ACHN (cell line): Measurements from ENCODE around the gene MAN2A1.

Experiments
- DNase-seq: peaks from one replicate; pipeline ENCODE4 v3.0.0-alpha.2; 2015
- in situ Hi-C: cut with HindIII; loops from 2 replicates; pipeline ENCODE4 v1.10.0; 2017; ENCODE audit warnings: low sequenced_read_pairs, low pct_ligation_motif_present, low pct_unique_long_range_greater_than_20kb

MAN2A1 gene

GRCh38 chr5:109701792-109702191 is 12.1 kb downstream of the MAN2A1 start:
- in situ Hi-C loops, result no loop called here
- no peak for DNase-seq

GRCh38 chr5:109703166-109703565 is 13.4 kb downstream of the MAN2A1 start:
- in situ Hi-C loops, result no loop called here
- no peak for DNase-seq

GRCh38 chr5:109703829-109704228 is 14.1 kb downstream of the MAN2A1 start:
- in situ Hi-C loops, result no loop called here
- no peak for DNase-seq

- no peak for DNase-seq
- in situ Hi-C loops, result no loop called here
Measured at GRCh38 chr5:109704282-109704952, 14.7 kb downstream of the MAN2A1 start.

- DNase-seq, result no peak
- in situ Hi-C loops, result no loop called here
Measured at GRCh38 chr5:109705596-109705995, 15.9 kb downstream of the MAN2A1 start.

GRCh38 chr5:109706095-109706494 is 16.4 kb downstream of the MAN2A1 start:
- in situ Hi-C loops, result no loop called here
- DNase-seq, result no peak

GRCh38 chr5:109707531-109707930 is 17.8 kb downstream of the MAN2A1 start:
- in situ Hi-C loops, result no loop called here
- no peak for DNase-seq

GRCh38 chr5:109708813-109709212 is 19.1 kb downstream of the MAN2A1 start:
- DNase-seq, result no peak
- in situ Hi-C loops, result no loop called here

GRCh38 chr5:109709225-109709624 is 19.5 kb downstream of the MAN2A1 start:
- in situ Hi-C loops, result no loop called here
- no peak for DNase-seq

GRCh38 chr5:109711673-109712072 is 21.9 kb downstream of the MAN2A1 start:
- no peak for DNase-seq
- in situ Hi-C loops, result no loop called here

GRCh38 chr5:109713453-109713852 is 23.7 kb downstream of the MAN2A1 start:
- no peak for DNase-seq
- in situ Hi-C loops, result no loop called here

- in situ Hi-C loops, result no loop called here
Measured at GRCh38 chr5:109714592-109714991, 24.9 kb downstream of the MAN2A1 start.

GRCh38 chr5:109718216-109718615 is 28.5 kb downstream of the MAN2A1 start:
- in situ Hi-C loops, result no loop called here
- no peak for DNase-seq

More at GRCh38 chr5:109714592-109714991, 24.9 kb downstream of the MAN2A1 start:
- no peak for DNase-seq

- in situ Hi-C loops, result no loop called here
- DNase-seq, result no peak
Measured at GRCh38 chr5:109718632-109719031, 28.9 kb downstream of the MAN2A1 start.

GRCh38 chr5:109719978-109720377 is 30.3 kb downstream of the MAN2A1 start:
- in situ Hi-C loops, result no loop called here

GRCh38 chr5:109721741-109722140 is 32.0 kb downstream of the MAN2A1 start:
- in situ Hi-C loops, result no loop called here
- DNase-seq, result no peak

More at GRCh38 chr5:109719978-109720377, 30.3 kb downstream of the MAN2A1 start:
- DNase-seq, result no peak

GRCh38 chr5:109723606-109724005 is 33.9 kb downstream of the MAN2A1 start:
- in situ Hi-C loops, result no loop called here
- DNase-seq, result no peak

- no peak for DNase-seq
- in situ Hi-C loops, result no loop called here
Measured at GRCh38 chr5:109725135-109725534, 35.4 kb downstream of the MAN2A1 start.

- DNase-seq, result peak; percentile 25
- in situ Hi-C loops, result no loop called here
Measured at GRCh38 chr5:109739741-109740728, 50.3 kb downstream of the MAN2A1 start.

GRCh38 chr5:109740966-109741365 is 51.2 kb downstream of the MAN2A1 start:
- in situ Hi-C loops, result no loop called here
- no peak for DNase-seq
